OCI-LY1 (cell line): Measurements from ENCODE around the gene GPR142.

Experiments used
- EZH2 ChIP-seq: fragments of 200-600 bp; sonication (generic), shearing (Covaris generic); IDR thresholded peaks from 2 replicates; pipeline ENCODE4 v1.8.0; 2017; ENCODE audit warnings: borderline replicate concordance, mixed run types, mild to moderate bottlenecking, antibody characterized with exemption, low read length, moderate library complexity, mixed read lengths
- TF ChIP-seq, protein P1 (sequence below): fragments of 200-600 bp; sonication (generic), shearing (Covaris generic); IDR thresholded peaks from 2 replicates; pipeline ENCODE4 v1.5.1; 2017; ENCODE audit warnings: mild to moderate bottlenecking, antibody characterized with exemption, low read length, moderate library complexity, mixed read lengths

GRCh38 chr17:74410001-74410443 is 42.7 kb downstream of the GPR142 start:
- TF ChIP-seq, protein P1, sequence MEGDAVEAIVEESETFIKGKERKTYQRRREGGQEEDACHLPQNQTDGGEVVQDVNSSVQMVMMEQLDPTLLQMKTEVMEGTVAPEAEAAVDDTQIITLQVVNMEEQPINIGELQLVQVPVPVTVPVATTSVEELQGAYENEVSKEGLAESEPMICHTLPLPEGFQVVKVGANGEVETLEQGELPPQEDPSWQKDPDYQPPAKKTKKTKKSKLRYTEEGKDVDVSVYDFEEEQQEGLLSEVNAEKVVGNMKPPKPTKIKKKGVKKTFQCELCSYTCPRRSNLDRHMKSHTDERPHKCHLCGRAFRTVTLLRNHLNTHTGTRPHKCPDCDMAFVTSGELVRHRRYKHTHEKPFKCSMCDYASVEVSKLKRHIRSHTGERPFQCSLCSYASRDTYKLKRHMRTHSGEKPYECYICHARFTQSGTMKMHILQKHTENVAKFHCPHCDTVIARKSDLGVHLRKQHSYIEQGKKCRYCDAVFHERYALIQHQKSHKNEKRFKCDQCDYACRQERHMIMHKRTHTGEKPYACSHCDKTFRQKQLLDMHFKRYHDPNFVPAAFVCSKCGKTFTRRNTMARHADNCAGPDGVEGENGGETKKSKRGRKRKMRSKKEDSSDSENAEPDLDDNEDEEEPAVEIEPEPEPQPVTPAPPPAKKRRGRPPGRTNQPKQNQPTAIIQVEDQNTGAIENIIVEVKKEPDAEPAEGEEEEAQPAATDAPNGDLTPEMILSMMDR, result no peak
- TF ChIP-seq EZH2, result no peak
